ENCODE measurements around the gene CADPS.

GRCh38 chr3:62735510-62735909 is 139.7 kb downstream of the CADPS start:
- no peak for TF ChIP-seq CTCF (IDR thresholded peaks at IDR 0.05; ENCODE audit: insufficient read depth, low read length)
- TF ChIP-seq REST (IDR thresholded peaks at IDR 0.05; ENCODE audit: insufficient replicate concordance, low read depth) = no peak
- TF ChIP-seq POLR2AphosphoS5 (IDR thresholded peaks at IDR 0.05; ENCODE audit: low read depth) = no peak
- no peak for TF ChIP-seq GABPA (IDR thresholded peaks at IDR 0.05; ENCODE audit: low read depth)
- no peak for TF ChIP-seq SPI1 (IDR thresholded peaks at IDR 0.05; ENCODE audit: borderline replicate concordance, low read depth)
